CD4-positive, alpha-beta T cell (primary cell): ENCODE results near the gene HLF. TPM values are rescaled to one million over a fixed set of nuclear protein-coding genes. Genes with fewer than 3 reads are reported as not detected.

Source experiments
- ATAC-seq: fragments of 200-7000 bp; cut with Tn5 transposase; one replicate; pipeline ENCODE4 v1.10.0; 2022; ENCODE audit warnings: mild to moderate bottlenecking; ENCODE audit not compliant: poor library complexity
- CTCF ChIA-PET: fragments of 350-600 bp; sonication (Branson Sonifier 250); formaldehyde crosslinking; loops from one replicate; lab custom pipeline; 2021; ENCODE audit warnings: antibody characterized with exemption, inconsistent platforms; lab: Charles Lee
- POLR2A ChIA-PET: fragments of 350-600 bp; sonication (Branson Sonifier 250); formaldehyde crosslinking; loops from one replicate; lab custom pipeline; 2021; ENCODE audit warnings: antibody characterized with exemption, inconsistent platforms; lab: Charles Lee
- DNase-seq, 14 experiments: peaks; one replicate each; pipeline ENCODE4 v3.0.0-alpha.2; 2013 to 2020; ENCODE audit warnings: mixed read lengths in 2 of 14
- H3K27ac ChIP-seq, 2 donors: one replicate each; pipeline versions ENCODE4 v1.5.1 to v1.7.0; 2013; ENCODE audit warnings: low read length in 2 of 2, low read depth in 1 of 2, mild to moderate bottlenecking in 1 of 2
- H3K27me3 ChIP-seq, 2 experiments: 1 replicate in 1 of 2; 2 replicates in 1 of 2; pipeline versions ENCODE4 v1.6.1 to v1.7.0; 2013; ENCODE audit warnings: low read length in 2 of 2, control low read depth in 1 of 2, mild to moderate bottlenecking in 1 of 2, moderate library complexity in 1 of 2; ENCODE audit not compliant: insufficient read depth in 2 of 2, control insufficient read depth in 1 of 2
- H3K36me3 ChIP-seq: one replicate; pipeline ENCODE4 v1.6.1; 2013; ENCODE audit warnings: low read length, control low read depth; ENCODE audit not compliant: insufficient read depth
- H3K4me1 ChIP-seq: one replicate; pipeline ENCODE4 v1.6.1; 2013; ENCODE audit warnings: low read length, control low read depth; ENCODE audit not compliant: insufficient read depth
- H3K4me3 ChIP-seq: one replicate; pipeline ENCODE4 v1.5.1; 2013; ENCODE audit warnings: mild to moderate bottlenecking, low read length, moderate library complexity
- H3K9me3 ChIP-seq, 2 experiments: 1 replicate in 1 of 2; 2 replicates in 1 of 2; pipeline versions ENCODE4 v1.6.1 to v1.7.0; 2013; ENCODE audit warnings: low read length in 2 of 2, mild to moderate bottlenecking in 2 of 2, control low read depth in 1 of 2, moderate library complexity in 1 of 2; ENCODE audit not compliant: control insufficient read depth in 1 of 2, insufficient read depth in 1 of 2
- H3K27ac Mint-ChIP-seq: one replicate; pipeline ENCODE4 v1.8.0; 2020; ENCODE audit warnings: mixed read lengths
- H3K27me3 Mint-ChIP-seq: one replicate; pipeline ENCODE4 v1.8.0; 2021; ENCODE audit warnings: mixed read lengths
- H3K36me3 Mint-ChIP-seq: one replicate; pipeline ENCODE4 v1.8.0; 2021; ENCODE audit warnings: low read depth, mixed read lengths
- H3K4me1 Mint-ChIP-seq: one replicate; pipeline ENCODE4 v1.8.0; 2021; ENCODE audit warnings: low read depth, mixed read lengths
- H3K4me3 Mint-ChIP-seq: one replicate; pipeline ENCODE4 v1.8.0; 2020; ENCODE audit warnings: mild to moderate bottlenecking, mixed read lengths
- H3K9me3 Mint-ChIP-seq: one replicate; pipeline ENCODE4 v1.8.0; 2020; ENCODE audit warnings: mixed read lengths
- CTCF ChIP-seq: fragments of 200-600 bp; IDR thresholded peaks from one replicate; pipeline ENCODE4 v1.8.0; 2022; ENCODE audit warnings: antibody characterized with exemption, mild to moderate bottlenecking
- intact Hi-C, 2 experiments: fragments of 100-400 bp; cut with DNase I in 1 of 2; cut with micrococcal nuclease in 1 of 2; formaldehyde crosslinking; loops; one replicate each; pipeline versions ENCODE4 v1.15.1 to v1.9.0; 2023 to 2025; cut with DNase I, micrococcal nuclease
- total RNA-seq, 174 experiments: library from RNA in 2 of 174; stranded (reverse) in 2 of 174; gene quantifications; one replicate each; pipeline ENCODE4 v1.2.3 and lab custom pipeline; 2021 to 2026

HLF gene
- total RNA-seq, 2 experiments from 2014 or later: 4.3 to 4.9 TPM

- Mint-ChIP-seq H3K36me3 (no peaks in the 10 kb centered on the region), H3K27me3 (no peaks in the 10 kb centered on the region), H3K9me3 (no peaks in the 10 kb centered on the region), H3K4me1 (no peaks in the 10 kb centered on the region), H3K27ac (no peak overlapping the region), H3K4me3 (no peak overlapping the region)
- ATAC-seq: no peak
- TF ChIP-seq CTCF: no peak
- H3K4me1 ChIP-seq: no peaks in the 10 kb centered on the region
- H3K27ac ChIP-seq: no peak overlapping the region
- ChIA-PET POLR2A (no interaction called here), CTCF (interaction anchor here (0.6 to 1.1 kb wide), 6 partner anchors 33 to 311 kb away, joined by 3 to 5 read pairs (median 3); no protein-coding TSS in a partner anchor)
- H3K9me3 ChIP-seq: no peaks in the 10 kb centered on the region
- intact Hi-C loops: loop anchor here (1.0 to 5.0 kb wide), 2 partner anchors 244 to 303 kb away; no protein-coding TSS in a partner anchor
- H3K36me3 ChIP-seq: no peaks in the 10 kb centered on the region
- H3K4me3 ChIP-seq: no peak overlapping the region
- H3K27me3 ChIP-seq: no peaks in the 10 kb centered on the region
- DNase-seq: no peak
Observed at GRCh38 chr17:55296699-55297098, 31.9 kb downstream of the HLF start.

- Histone ChIP-seq H3K4me1 (no peaks in the 10 kb centered on the region), H3K9me3 (no peaks in the 10 kb centered on the region), H3K27ac (no peak overlapping the region), H3K4me3 (no peak overlapping the region), H3K27me3 (no peaks in the 10 kb centered on the region), H3K36me3 (no peaks in the 10 kb centered on the region)
- CTCF ChIA-PET: interaction anchor here (0.6 kb wide), 2 partner anchors 8 to 62 kb away, joined by 3 to 4 read pairs; no protein-coding TSS in a partner anchor
- H3K27me3 Mint-ChIP-seq: no peaks in the 10 kb centered on the region
- intact Hi-C loops: loop anchor here in 1 of 2 experiments (5.0 kb wide), 1 partner anchor 246 kb away; no protein-coding TSS in a partner anchor
- H3K36me3 Mint-ChIP-seq: no peaks in the 10 kb centered on the region
- no peak for ATAC-seq
- no peak for DNase-seq
- no peaks in the 10 kb centered on the region for H3K4me1 Mint-ChIP-seq
- H3K4me3 Mint-ChIP-seq: no peak overlapping the region
- TF ChIP-seq CTCF: no peak
- H3K27ac Mint-ChIP-seq: no peak overlapping the region
- no peaks in the 10 kb centered on the region for H3K9me3 Mint-ChIP-seq
- POLR2A ChIA-PET: no interaction called here
Observed at GRCh38 chr17:55298111-55298730, 33.5 kb downstream of the HLF start.

- H3K27me3 Mint-ChIP-seq: no peaks in the 10 kb centered on the region
- H3K9me3 ChIP-seq: no peaks in the 10 kb centered on the region
- ChIA-PET CTCF (no interaction called here), POLR2A (no interaction called here)
- H3K4me1 Mint-ChIP-seq: no peaks in the 10 kb centered on the region
- no peaks in the 10 kb centered on the region for H3K36me3 ChIP-seq
- DNase-seq: no peak
- no peaks in the 10 kb centered on the region for H3K9me3 Mint-ChIP-seq
- no peak for ATAC-seq
- H3K4me1 ChIP-seq: no peaks in the 10 kb centered on the region
- H3K27ac Mint-ChIP-seq: no peak overlapping the region
- H3K27me3 ChIP-seq: no peaks in the 10 kb centered on the region
- no peak for TF ChIP-seq CTCF
- H3K36me3 Mint-ChIP-seq: no peaks in the 10 kb centered on the region
- H3K4me3 Mint-ChIP-seq: no peak overlapping the region
- no peak overlapping the region for H3K4me3 ChIP-seq
- no peak overlapping the region for H3K27ac ChIP-seq
- intact Hi-C loops: loop anchor here in 1 of 2 experiments (5.0 kb wide), 1 partner anchor 247 kb away; no protein-coding TSS in a partner anchor
Observed at GRCh38 chr17:55299162-55299838, 34.5 kb downstream of the HLF start.
